ENCODE measurements around the gene HOXA5.

DNA sequence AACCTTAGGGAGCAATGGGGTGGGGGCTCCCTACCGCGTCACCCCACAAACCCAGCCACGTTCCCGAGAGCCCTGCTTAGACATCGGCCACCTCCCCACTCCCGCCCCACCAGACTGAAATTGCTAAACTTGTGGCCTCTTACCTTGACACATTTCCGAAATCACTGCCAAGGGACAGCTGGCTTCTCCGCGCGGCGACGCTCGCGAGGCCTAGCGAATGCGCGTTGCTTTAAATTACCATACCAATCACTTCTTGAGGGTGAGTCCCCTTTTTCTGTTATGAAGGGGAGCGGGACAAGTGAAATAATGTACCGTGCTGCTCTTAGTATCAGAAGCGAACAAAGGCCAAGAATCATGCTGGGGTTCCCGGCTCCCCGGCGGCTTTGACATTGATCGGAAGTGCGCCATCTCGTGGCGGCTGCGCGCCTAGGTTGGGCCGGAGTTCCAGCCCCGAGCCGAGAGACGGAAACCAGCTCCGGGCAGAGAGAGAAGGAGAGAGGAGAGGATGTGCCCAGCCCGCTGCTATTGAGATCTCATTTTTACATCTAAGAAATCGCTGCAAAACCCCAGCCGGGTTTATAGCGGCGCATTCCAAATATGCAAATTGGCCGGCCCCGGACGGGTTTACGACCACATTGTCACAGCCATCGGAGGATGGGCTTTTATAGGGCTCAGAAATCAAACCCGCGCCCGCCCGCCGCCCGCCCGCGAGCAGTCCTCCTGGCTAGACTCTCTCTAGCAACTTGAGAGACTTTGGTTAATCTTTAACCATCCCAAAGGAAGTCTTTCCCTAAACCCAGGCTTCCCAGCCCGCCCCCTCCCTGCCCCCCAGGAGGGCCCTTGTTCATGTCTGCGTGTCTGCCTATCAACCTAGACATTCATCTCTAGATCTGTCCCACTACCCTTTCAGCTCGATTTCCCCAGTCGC is 36.3 kb upstream of the HOXA5 start:
- TF ChIP-seq, protein P1, sequence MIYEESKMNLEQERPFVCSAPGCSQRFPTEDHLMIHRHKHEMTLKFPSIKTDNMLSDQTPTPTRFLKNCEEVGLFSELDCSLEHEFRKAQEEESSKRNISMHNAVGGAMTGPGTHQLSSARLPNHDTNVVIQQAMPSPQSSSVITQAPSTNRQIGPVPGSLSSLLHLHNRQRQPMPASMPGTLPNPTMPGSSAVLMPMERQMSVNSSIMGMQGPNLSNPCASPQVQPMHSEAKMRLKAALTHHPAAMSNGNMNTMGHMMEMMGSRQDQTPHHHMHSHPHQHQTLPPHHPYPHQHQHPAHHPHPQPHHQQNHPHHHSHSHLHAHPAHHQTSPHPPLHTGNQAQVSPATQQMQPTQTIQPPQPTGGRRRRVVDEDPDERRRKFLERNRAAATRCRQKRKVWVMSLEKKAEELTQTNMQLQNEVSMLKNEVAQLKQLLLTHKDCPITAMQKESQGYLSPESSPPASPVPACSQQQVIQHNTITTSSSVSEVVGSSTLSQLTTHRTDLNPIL (CRISPR knock-in tag; IDR thresholded peaks at IDR 0.05; ENCODE audit: low read depth), result no peak
- TF ChIP-seq RARB (CRISPR knock-in tag; IDR thresholded peaks at IDR 0.05), result no peak
- no peak for TF ChIP-seq PATZ1 (CRISPR knock-in tag; IDR thresholded peaks at IDR 0.05; ENCODE audit: borderline replicate concordance)
- TF ChIP-seq ZNF70 (CRISPR knock-in tag; IDR thresholded peaks at IDR 0.05), result no peak
- no peak for TF ChIP-seq TOX (CRISPR knock-in tag; IDR thresholded peaks at IDR 0.05; ENCODE audit: borderline replicate concordance)
- TF ChIP-seq ISL1 (CRISPR knock-in tag; IDR thresholded peaks at IDR 0.05), result no peak
